H9 (cell line): ENCODE measurements around the gene HS3ST1. TPM values are rescaled to one million over a fixed set of nuclear protein-coding genes. Genes with fewer than 3 reads are reported as not detected.

Experiments
- DNase-seq: peaks from one replicate; pipeline ENCODE4 v3.0.0-alpha.2; 2017
- H2AFZ ChIP-seq: one replicate; pipeline ENCODE4 v1.6.1; 2013; ENCODE audit warnings: mild to moderate bottlenecking, low read length, control low read depth, moderate library complexity
- H2AK5ac ChIP-seq: 2 replicates; pipeline ENCODE4 v1.6.1; 2013; ENCODE audit warnings: low read length, control low read depth, mixed read lengths; ENCODE audit not compliant: insufficient read length
- H2BK120ac ChIP-seq: one replicate; pipeline ENCODE4 v1.6.1; 2013; ENCODE audit warnings: low read depth, mild to moderate bottlenecking, low read length, control low read depth, inconsistent platforms; ENCODE audit not compliant: poor library complexity, severe bottlenecking
- H2BK12ac ChIP-seq: 2 replicates; pipeline ENCODE4 v1.6.1; 2013; ENCODE audit warnings: low read length, control low read depth, mixed read lengths, low read depth; ENCODE audit not compliant: insufficient read length
- H2BK15ac ChIP-seq: 2 replicates; pipeline ENCODE4 v1.6.1; 2013; ENCODE audit warnings: low read depth, low read length, control low read depth
- H2BK20ac ChIP-seq: one replicate; pipeline ENCODE4 v1.6.1; 2013; ENCODE audit warnings: low read depth, mild to moderate bottlenecking, low read length, control low read depth, inconsistent platforms; ENCODE audit not compliant: poor library complexity, severe bottlenecking
- H2BK5ac ChIP-seq: 2 replicates; pipeline ENCODE4 v1.6.1; 2013; ENCODE audit warnings: low read length, control low read depth, mixed read lengths; ENCODE audit not compliant: insufficient read length
- H3K14ac ChIP-seq: 2 replicates; pipeline ENCODE4 v1.6.1; 2013; ENCODE audit warnings: low read length, control low read depth; ENCODE audit not compliant: insufficient read depth
- H3K18ac ChIP-seq: 2 replicates; pipeline ENCODE4 v1.6.1; 2013; ENCODE audit warnings: low read depth, mild to moderate bottlenecking, mixed read lengths, low read length, control low read depth; ENCODE audit not compliant: insufficient read length
- H3K23ac ChIP-seq: 2 replicates; pipeline ENCODE4 v1.6.1; 2013; ENCODE audit warnings: low read length, control low read depth, mixed read lengths, low read depth; ENCODE audit not compliant: insufficient read length
- H3K23me2 ChIP-seq: 2 replicates; pipeline ENCODE4 v1.6.1; 2013; ENCODE audit warnings: low read depth, mild to moderate bottlenecking, mixed read lengths, low read length, control low read depth; ENCODE audit not compliant: insufficient read length, poor library complexity, severe bottlenecking
- H3K27ac ChIP-seq: 2 replicates; pipeline ENCODE4 v1.5.1; 2013; ENCODE audit warnings: low read length, control low read depth, mixed read lengths, low read depth; ENCODE audit not compliant: insufficient read length
- H3K27me3 ChIP-seq: 2 replicates; pipeline ENCODE4 v1.6.1; 2013; ENCODE audit warnings: low read length, control low read depth, inconsistent platforms; ENCODE audit not compliant: insufficient read depth
- H3K4ac ChIP-seq: 2 replicates; pipeline ENCODE4 v1.6.1; 2013; ENCODE audit warnings: low read depth, mild to moderate bottlenecking, control low read depth, inconsistent platforms, low read length, moderate library complexity
- H3K4me1 ChIP-seq: 2 replicates; pipeline ENCODE4 v1.6.1; 2013; ENCODE audit warnings: low read length, control low read depth, inconsistent platforms; ENCODE audit not compliant: insufficient read depth
- H3K4me2 ChIP-seq: 2 replicates; pipeline ENCODE4 v1.6.1; 2013; ENCODE audit warnings: low read length, control low read depth, mixed read lengths; ENCODE audit not compliant: insufficient read length, insufficient read depth
- H3K56ac ChIP-seq: 2 replicates; pipeline ENCODE4 v1.6.1; 2013; ENCODE audit warnings: low read depth, mild to moderate bottlenecking, mixed read lengths, low read length, control low read depth; ENCODE audit not compliant: insufficient read length
- H3K79me1 ChIP-seq: 2 replicates; pipeline ENCODE4 v1.6.1; 2013; ENCODE audit warnings: low read depth, mild to moderate bottlenecking, moderate library complexity, low read length, control low read depth, inconsistent platforms; ENCODE audit not compliant: insufficient read depth, poor library complexity, severe bottlenecking
- H3K79me2 ChIP-seq: 2 replicates; pipeline ENCODE4 v1.6.1; 2013; ENCODE audit warnings: low read length, control low read depth, inconsistent platforms; ENCODE audit not compliant: insufficient read depth
- H3K9ac ChIP-seq: 2 replicates; pipeline ENCODE4 v1.6.1; 2013; ENCODE audit warnings: low read length, control low read depth, mixed read lengths; ENCODE audit not compliant: insufficient read length; ENCODE audit errors: extremely low read depth
- H3K9me3 ChIP-seq: one replicate; pipeline ENCODE4 v1.6.1; 2013; ENCODE audit warnings: low read depth, low read length, inconsistent platforms; ENCODE audit not compliant: control insufficient read depth
- H3T11ph ChIP-seq: one replicate; pipeline ENCODE4 v1.6.1; 2013; ENCODE audit warnings: mild to moderate bottlenecking, low read length, control low read depth, inconsistent platforms
- H4K20me1 ChIP-seq: one replicate; pipeline ENCODE4 v1.6.1; 2013; ENCODE audit not compliant: control insufficient read depth, insufficient read length, insufficient read depth
- H4K5ac ChIP-seq: 2 replicates; pipeline ENCODE4 v1.6.1; 2013; ENCODE audit warnings: low read depth, mild to moderate bottlenecking, mixed read lengths, low read length, control low read depth; ENCODE audit not compliant: insufficient read length
- H4K8ac ChIP-seq: replicated peaks from 2 replicates; pipeline ENCODE4 v1.6.1; 2013; ENCODE audit warnings: low read length, control low read depth, mixed read lengths, low read depth; ENCODE audit not compliant: insufficient read length
- H4K91ac ChIP-seq: 2 replicates; pipeline ENCODE4 v1.6.1; 2013; ENCODE audit warnings: low read depth, mild to moderate bottlenecking, moderate library complexity, mixed read lengths, low read length, control low read depth; ENCODE audit not compliant: insufficient read length
- H3K27ac Mint-ChIP-seq, 3 experiments: 2 replicates in 2 of 3; 3 replicates in 1 of 3; pipeline ENCODE4 v1.8.0; 2020 to 2021; ENCODE audit warnings: mixed read lengths in 3 of 3, mild to moderate bottlenecking in 1 of 3, moderate library complexity in 1 of 3
- H3K27me3 Mint-ChIP-seq: 2 replicates; pipeline ENCODE4 v1.8.0; 2021; ENCODE audit warnings: low read depth, mild to moderate bottlenecking, moderate library complexity, mixed read lengths
- H3K36me3 Mint-ChIP-seq, 3 experiments: 2 replicates in 2 of 3; 3 replicates in 1 of 3; pipeline ENCODE4 v1.8.0; 2020 to 2021; ENCODE audit warnings: low read depth in 3 of 3, mixed read lengths in 3 of 3; ENCODE audit not compliant: insufficient read depth in 1 of 3
- H3K4me1 Mint-ChIP-seq, 2 experiments: 2 replicates each; pipeline ENCODE4 v1.8.0; 2020; ENCODE audit warnings: mixed read lengths in 2 of 2
- H3K4me3 Mint-ChIP-seq, 2 experiments: 2 replicates in 1 of 2; 3 replicates in 1 of 2; pipeline ENCODE4 v1.8.0; 2020 to 2021; ENCODE audit warnings: mild to moderate bottlenecking in 2 of 2, mixed read lengths in 2 of 2, moderate library complexity in 1 of 2
- H3K9me3 Mint-ChIP-seq, 2 experiments: 2 replicates in 1 of 2; 3 replicates in 1 of 2; pipeline ENCODE4 v1.8.0; 2020; ENCODE audit warnings: mild to moderate bottlenecking in 2 of 2, mixed read lengths in 2 of 2, moderate library complexity in 1 of 2
- CTCF ChIP-seq: fragments of 200-600 bp; sonication (generic); conservative IDR thresholded peaks from 3 replicates; pipeline ENCODE4 v1.8.0; 2021; ENCODE audit warnings: antibody characterized with exemption, mild to moderate bottlenecking
- WGBS: extraction: QIAGEN DNeasy Blood & Tissue Kit; methylation state at CpG from one replicate; pipeline ENCODE4 v1.1.7; 2013; ENCODE audit warnings: missing lambda C conversion rate, low lambda C conversion rate, mixed read lengths; ENCODE audit not compliant: insufficient read length; ENCODE audit errors: extremely low coverage; 5-methylcytosine and 5-hydroxymethylcytosine counted together
- total RNA-seq: library from RNA; stranded (reverse); gene quantifications from 2 replicates; pipeline ENCODE4 v1.2.1, GENCODE V29; 2021

HS3ST1 gene
- total RNA-seq, 1 experiment from 2014 or later, result 0.04 TPM

GRCh38 chr4:11424856-11425255, 3.8 kb downstream of the HS3ST1 start:
- no peak for DNase-seq
- H3K27ac Mint-ChIP-seq, result no peak overlapping the region
- Histone ChIP-seq H4K8ac (no peak overlapping the region), H3K56ac (no peak overlapping the region), H2BK20ac (no peak overlapping the region), H3K27ac (no peak overlapping the region), H3K9me3 (no peaks in the 10 kb centered on the region), H3K79me2 (no peaks in the 10 kb centered on the region), H2BK12ac (no peak overlapping the region), H3K23me2 (peaks cover 25% of the 10 kb centered on the region), H2BK5ac (no peak overlapping the region), H3K9ac (no peak overlapping the region), H3K4ac (no peak overlapping the region), H3K4me1 (0 out of 2 replicates have a peak, but pooled peaks cover 2% of the 10 kb centered on the region), H4K5ac (no peak overlapping the region), H3K23ac (no peak overlapping the region), H3K27me3 (peaks cover 22% of the 10 kb centered on the region; the same call in 1 of the 2 replicates), H2BK120ac (no peak overlapping the region), H3K18ac (no peak overlapping the region), H3K14ac (no peak overlapping the region), H4K91ac (no peak overlapping the region), H4K20me1 (no peaks in the 10 kb centered on the region), H2AFZ (no peak overlapping the region), H3K4me2 (no peak overlapping the region), H2AK5ac (no peak overlapping the region), H2BK15ac (no peak overlapping the region), H3K79me1 (no peaks in the 10 kb centered on the region), H3T11ph (no peak overlapping the region)
- H3K36me3 Mint-ChIP-seq, result no peaks in the 10 kb centered on the region
- no peak overlapping the region for H3K4me3 Mint-ChIP-seq
- whole genome bisulfite sequencing, result no CpG with 5 or more reads among the region's 5 CpGs
- peaks cover 52% of the 10 kb centered on the region for H3K27me3 Mint-ChIP-seq
- H3K9me3 Mint-ChIP-seq, result no peaks in the 10 kb centered on the region
- peaks cover 19 to 20% of the 10 kb centered on the region in 2 experiments for H3K4me1 Mint-ChIP-seq
- no peak for TF ChIP-seq CTCF
